Activated CD4-positive, alpha-beta T cell treated with anti-CD3 and anti-CD28 coated beads for 24 hours (primary cell): ENCODE data around the gene ASCL5.

Experiments
- DNase-seq, 2 donors: peaks; one replicate each; pipeline ENCODE4 v3.0.0-alpha.2; 2020; ENCODE audit warnings: low read depth in 2 of 2

Gene ASCL5

GRCh38 chr1:201085902-201086735 is 40.9 kb downstream of the ASCL5 start:
- peak; percentile 1 to 22 for DNase-seq

DNA sequence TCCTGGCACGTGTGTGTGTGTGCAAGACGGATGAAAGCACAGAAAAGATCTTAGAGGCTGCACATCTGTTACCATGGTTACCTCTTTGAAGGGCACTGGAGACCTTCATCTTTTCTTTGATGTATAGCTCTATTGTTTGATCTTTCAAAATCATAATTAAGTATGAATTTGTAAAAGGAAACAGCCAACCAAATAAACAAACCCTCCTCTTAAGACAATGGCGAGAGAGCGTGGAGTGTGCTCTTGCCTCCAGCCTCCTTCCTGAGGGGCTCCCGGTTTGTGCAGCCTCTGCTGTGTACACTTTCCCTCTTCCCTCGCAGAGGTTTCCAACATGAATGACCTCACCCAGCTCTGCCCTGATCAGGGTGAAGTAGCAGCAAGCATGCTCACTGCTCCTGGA is 42.7 kb downstream of the ASCL5 start:
- no peak for DNase-seq

- no peak for DNase-seq
These were observed 43.2 kb downstream of the ASCL5 start for GRCh38 chr1:201083741-201084140.

DNA sequence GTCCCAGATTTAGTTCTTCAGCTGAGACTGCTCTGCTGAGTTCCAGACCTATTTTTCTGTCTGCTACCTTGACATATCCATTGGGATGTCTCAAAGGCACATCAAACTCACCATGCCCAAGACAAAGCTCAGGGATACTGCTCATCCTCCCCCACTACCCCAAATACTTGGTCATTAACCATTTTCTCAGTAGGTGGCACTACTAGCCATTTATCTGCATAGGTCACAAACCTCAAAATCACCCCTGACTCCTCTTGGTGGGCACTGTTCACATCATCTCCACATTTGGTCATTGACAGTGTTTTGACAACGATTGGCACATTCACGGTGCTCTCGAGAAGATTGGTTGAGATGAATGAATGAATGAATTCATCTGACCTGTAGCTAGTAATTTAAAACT is 46.8 kb downstream of the ASCL5 start:
- no peak for DNase-seq

GRCh38 chr1:201077736-201078135 is 49.2 kb downstream of the ASCL5 start:
- no peak for DNase-seq

- DNase-seq, result no peak
These were observed 49.9 kb downstream of the ASCL5 start for GRCh38 chr1:201077116-201077515.

- DNase-seq, result no peak
These were observed 50.9 kb downstream of the ASCL5 start for GRCh38 chr1:201076092-201076491.

- DNase-seq, result no peak
These were observed 53.0 kb downstream of the ASCL5 start for GRCh38 chr1:201074018-201074417.

GRCh38 chr1:201072922-201073321 is 54.1 kb downstream of the ASCL5 start:
- no peak for DNase-seq

DNA sequence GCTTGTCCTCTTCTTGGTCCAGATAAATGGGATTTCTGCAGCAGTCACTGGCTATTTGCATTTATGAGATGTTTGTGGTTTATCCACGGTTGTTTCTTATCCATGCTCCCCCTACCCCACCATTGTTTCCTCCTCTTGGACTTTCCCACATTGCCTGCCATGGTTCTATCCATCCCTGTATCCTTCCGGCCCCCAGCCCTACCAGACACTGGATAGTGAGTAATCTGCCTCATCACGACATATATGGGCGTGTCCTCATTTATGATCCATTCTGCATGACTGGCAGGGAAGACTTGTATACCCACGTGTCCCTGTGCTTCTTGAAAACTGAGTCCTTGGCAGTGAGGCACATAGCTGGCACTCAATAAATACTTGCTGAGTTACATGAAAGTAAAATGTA is 54.8 kb downstream of the ASCL5 start:
- DNase-seq, result no peak

DNA sequence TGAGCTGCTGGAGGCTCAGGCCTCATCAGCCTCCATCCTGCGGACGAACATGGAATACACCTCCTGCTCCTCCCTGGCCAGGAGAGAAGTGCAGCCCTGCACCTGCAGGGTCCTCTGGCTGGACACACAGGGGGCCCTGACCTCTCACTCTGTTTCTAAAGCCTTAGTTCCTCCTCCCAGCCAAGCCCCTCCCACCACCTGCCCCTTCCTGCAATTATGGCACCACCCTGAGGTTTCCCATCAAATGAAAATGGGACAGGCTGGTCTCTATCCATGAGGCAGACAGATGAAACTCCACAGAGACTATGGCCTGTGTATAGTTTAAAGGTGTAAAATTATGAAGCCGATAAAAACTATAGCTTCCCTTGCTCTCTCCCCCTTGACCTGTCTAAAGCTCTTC is 57.3 kb downstream of the ASCL5 start:
- no peak for DNase-seq

DNA sequence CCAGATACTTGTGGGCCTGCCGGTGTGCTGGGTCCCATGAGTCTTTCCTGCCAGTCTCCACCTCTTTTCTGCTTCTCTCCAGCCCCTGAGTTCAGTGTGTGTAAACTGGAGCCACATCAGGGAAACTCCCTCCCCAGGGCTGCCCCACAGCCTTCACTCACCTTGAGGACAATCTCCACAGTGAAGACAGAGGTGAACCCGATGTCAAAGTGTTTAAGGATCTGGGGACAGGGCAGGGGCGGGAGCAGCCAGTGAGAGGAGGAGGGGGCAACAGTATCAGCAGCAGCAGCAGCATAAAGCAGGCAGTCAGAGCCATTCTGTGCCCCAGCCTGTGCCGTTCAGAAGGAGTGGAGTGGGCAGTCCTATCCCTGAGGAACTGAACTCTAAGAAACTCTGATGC is 58.0 kb downstream of the ASCL5 start:
- no peak for DNase-seq

GRCh38 chr1:201066986-201067385 is 60.0 kb downstream of the ASCL5 start:
- no peak for DNase-seq

GRCh38 chr1:201065686-201066085 is 61.3 kb downstream of the ASCL5 start:
- DNase-seq, result no peak

GRCh38 chr1:201064806-201065205 is 62.2 kb downstream of the ASCL5 start:
- no peak for DNase-seq
